Parathyroid adenoma (tissue), 2 donors: ENCODE results near the gene MCOLN3.

Experiments used
- H2AFZ ChIP-seq: fragments of 300-600 bp; sonication (generic); one replicate; pipeline ENCODE4 v1.7.0; 2017; ENCODE audit warnings: antibody characterized with exemption, mild to moderate bottlenecking
- H3K27ac ChIP-seq: fragments of 300-600 bp; sonication (generic); one replicate; pipeline ENCODE4 v1.7.0; 2017
- H3K27me3 ChIP-seq: fragments of 300-600 bp; sonication (generic); one replicate; pipeline ENCODE4 v1.7.0; 2017; ENCODE audit warnings: low read length; ENCODE audit not compliant: control insufficient read depth, insufficient read depth
- H3K36me3 ChIP-seq: fragments of 300-600 bp; sonication (generic); one replicate; pipeline ENCODE4 v1.7.0; 2017; ENCODE audit warnings: low read length; ENCODE audit not compliant: control insufficient read depth, insufficient read depth
- H3K4me1 ChIP-seq: fragments of 300-600 bp; sonication (generic); one replicate; pipeline ENCODE4 v1.7.0; 2017; ENCODE audit warnings: control low read depth
- H3K4me2 ChIP-seq: fragments of 300-600 bp; sonication (generic); one replicate; pipeline ENCODE4 v1.7.0; 2017; ENCODE audit warnings: low read length
- H3K4me3 ChIP-seq: fragments of 300-600 bp; sonication (generic); one replicate; pipeline ENCODE4 v1.7.0; 2017; ENCODE audit warnings: low read depth, low read length
- H3K79me2 ChIP-seq: fragments of 300-600 bp; sonication (generic); one replicate; pipeline ENCODE4 v1.7.0; 2017; ENCODE audit warnings: control low read depth
- H3K9ac ChIP-seq: fragments of 300-600 bp; sonication (generic); one replicate; pipeline ENCODE4 v1.7.0; 2017; ENCODE audit warnings: mild to moderate bottlenecking
- H3K9me3 ChIP-seq: fragments of 300-600 bp; sonication (generic); one replicate; pipeline ENCODE4 v1.7.0; 2017; ENCODE audit warnings: low read length; ENCODE audit not compliant: control insufficient read depth
- CTCF ChIP-seq: fragments of 300-600 bp; sonication (generic); IDR thresholded peaks from one replicate; pipeline ENCODE4 v1.7.0; 2017; ENCODE audit warnings: antibody characterized with exemption, mild to moderate bottlenecking
- donor health status: primary hyperparathyroidism.

Gene MCOLN3

DNA sequence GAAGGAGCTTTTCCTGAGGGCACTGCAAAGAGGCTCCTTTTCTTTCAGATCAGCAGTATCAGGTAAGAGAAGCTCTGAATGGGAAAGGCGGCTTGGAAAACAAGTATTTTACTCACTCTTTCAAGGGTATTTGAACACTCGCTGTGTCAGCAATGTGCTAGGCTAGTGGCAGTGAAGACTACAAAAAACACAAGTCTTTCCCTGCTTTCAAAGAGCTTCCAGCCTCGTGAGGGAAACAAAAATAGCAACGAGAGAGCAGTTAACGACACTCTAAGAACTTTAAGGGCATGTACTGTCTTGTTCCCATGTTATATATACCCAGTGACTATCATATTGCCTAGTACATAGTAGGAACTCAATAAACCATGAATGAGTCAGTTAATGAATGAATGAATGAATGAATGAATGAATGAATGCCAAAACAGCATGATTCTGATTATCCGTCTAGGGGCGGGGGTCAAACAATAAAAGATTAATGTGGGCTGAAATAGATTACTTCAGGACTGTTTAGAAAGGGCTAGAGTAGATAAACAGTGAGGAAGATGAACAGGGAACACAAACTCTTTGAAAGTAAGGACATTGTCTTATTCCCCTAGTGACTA is 14.2 kb upstream of the MCOLN3 start:
- TF ChIP-seq CTCF: no peak
- Histone ChIP-seq H3K4me2 (peak overlapping the region; percentile 77), H3K27ac (peak overlapping the region; percentile 60), H3K79me2 (no peaks in the 10 kb centered on the region), H3K4me1 (no peaks in the 10 kb centered on the region), H3K27me3 (no peaks in the 10 kb centered on the region), H3K4me3 (peak overlapping the region; percentile 64), H2AFZ (peak overlapping the region; percentile 77), H3K9ac (no peak overlapping the region), H3K9me3 (no peaks in the 10 kb centered on the region), H3K36me3 (no peaks in the 10 kb centered on the region)

DNA sequence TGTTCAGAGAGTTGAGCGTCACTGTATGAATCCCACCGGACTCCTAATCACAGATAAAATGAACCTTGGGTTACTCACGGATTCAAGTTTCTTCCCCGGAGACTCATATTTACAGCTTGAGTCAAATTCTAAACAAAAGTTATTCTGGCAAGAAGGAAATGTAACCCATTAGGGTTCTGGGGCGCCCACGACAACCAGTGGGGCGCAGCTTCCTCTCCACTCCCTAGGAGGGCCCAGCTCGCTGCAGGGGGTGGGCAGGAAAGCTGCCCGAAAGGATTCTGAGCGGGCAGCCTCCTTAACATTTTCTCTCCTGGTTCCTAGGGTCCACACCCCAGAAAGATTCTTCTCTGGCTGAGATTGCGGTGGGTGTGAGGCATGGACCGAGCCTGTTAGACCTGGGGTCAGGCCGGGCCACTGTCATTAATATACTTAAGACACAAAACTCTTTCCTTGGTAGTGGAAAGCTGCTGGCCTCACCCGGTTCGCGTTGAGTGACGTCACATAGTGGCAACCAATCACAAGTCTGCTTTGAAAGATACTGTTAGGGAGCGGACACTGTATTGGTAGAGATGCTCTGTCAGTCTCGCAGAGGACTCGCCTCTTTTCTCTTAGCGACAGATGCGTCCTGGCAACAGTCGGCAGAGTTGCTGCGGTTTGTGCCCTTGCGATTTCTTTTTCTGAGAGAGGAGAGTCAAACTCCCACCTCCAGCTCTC is 13.6 kb upstream of the MCOLN3 start:
- no peak overlapping the region for H3K9ac ChIP-seq
- peak overlapping the region; percentile 80 for H2AFZ ChIP-seq
- TF ChIP-seq CTCF: no peak
- peak overlapping the region; percentile 77 for H3K4me2 ChIP-seq
- H3K27ac ChIP-seq: peak overlapping the region; percentile 60
- peak overlapping the region; percentile 64 for H3K4me3 ChIP-seq
- no peaks in the 10 kb centered on the region for H3K79me2 ChIP-seq
- H3K9me3 ChIP-seq: no peaks in the 10 kb centered on the region
- H3K4me1 ChIP-seq: no peaks in the 10 kb centered on the region
- no peaks in the 10 kb centered on the region for H3K36me3 ChIP-seq
- no peaks in the 10 kb centered on the region for H3K27me3 ChIP-seq

GRCh38 chr1:85060038-85060437 is 11.7 kb upstream of the MCOLN3 start:
- H2AFZ ChIP-seq: no peak overlapping the region
- no peaks in the 10 kb centered on the region for H3K27me3 ChIP-seq
- H3K9ac ChIP-seq: no peak overlapping the region
- TF ChIP-seq CTCF: no peak
- H3K4me1 ChIP-seq: no peaks in the 10 kb centered on the region
- no peaks in the 10 kb centered on the region for H3K36me3 ChIP-seq
- H3K9me3 ChIP-seq: no peaks in the 10 kb centered on the region
- no peak overlapping the region for H3K27ac ChIP-seq
- H3K4me3 ChIP-seq: no peak overlapping the region
- H3K79me2 ChIP-seq: no peaks in the 10 kb centered on the region
- H3K4me2 ChIP-seq: no peak overlapping the region

DNA sequence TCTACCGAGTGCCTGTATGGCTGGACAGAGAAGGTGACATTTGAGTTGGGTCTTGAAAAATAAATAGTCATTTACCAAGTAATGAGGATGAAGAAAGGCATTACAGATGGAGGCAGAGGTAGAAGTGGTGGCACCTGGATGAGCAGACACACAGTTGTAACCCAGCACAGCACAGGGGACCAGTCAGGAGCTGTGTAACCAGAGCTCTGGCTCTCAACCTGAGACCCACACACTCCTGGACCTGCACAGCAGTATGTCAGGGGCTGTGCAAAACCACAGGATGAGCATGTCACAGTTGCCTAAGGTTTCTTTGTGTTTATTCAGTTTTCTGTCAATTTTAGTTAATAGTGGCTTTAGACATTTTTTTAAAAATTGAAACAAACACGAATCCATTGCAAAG is 11.3 kb upstream of the MCOLN3 start:
- Histone ChIP-seq H2AFZ (no peak overlapping the region), H3K36me3 (no peaks in the 10 kb centered on the region), H3K9me3 (no peaks in the 10 kb centered on the region), H3K4me2 (no peak overlapping the region), H3K9ac (no peak overlapping the region), H3K27me3 (no peaks in the 10 kb centered on the region), H3K4me1 (no peaks in the 10 kb centered on the region), H3K27ac (no peak overlapping the region), H3K4me3 (no peak overlapping the region), H3K79me2 (no peaks in the 10 kb centered on the region)
- no peak for TF ChIP-seq CTCF

- TF ChIP-seq CTCF: no peak
- Histone ChIP-seq H3K4me1 (no peaks in the 10 kb centered on the region), H3K4me2 (no peak overlapping the region), H2AFZ (no peak overlapping the region), H3K4me3 (no peak overlapping the region), H3K79me2 (no peaks in the 10 kb centered on the region), H3K9me3 (no peaks in the 10 kb centered on the region), H3K27ac (no peak overlapping the region), H3K9ac (no peak overlapping the region), H3K36me3 (no peaks in the 10 kb centered on the region), H3K27me3 (no peaks in the 10 kb centered on the region)
Measured at GRCh38 chr1:85058786-85059185, 10.5 kb upstream of the MCOLN3 start.
